ENCODE data around the gene UAP1.

DNA sequence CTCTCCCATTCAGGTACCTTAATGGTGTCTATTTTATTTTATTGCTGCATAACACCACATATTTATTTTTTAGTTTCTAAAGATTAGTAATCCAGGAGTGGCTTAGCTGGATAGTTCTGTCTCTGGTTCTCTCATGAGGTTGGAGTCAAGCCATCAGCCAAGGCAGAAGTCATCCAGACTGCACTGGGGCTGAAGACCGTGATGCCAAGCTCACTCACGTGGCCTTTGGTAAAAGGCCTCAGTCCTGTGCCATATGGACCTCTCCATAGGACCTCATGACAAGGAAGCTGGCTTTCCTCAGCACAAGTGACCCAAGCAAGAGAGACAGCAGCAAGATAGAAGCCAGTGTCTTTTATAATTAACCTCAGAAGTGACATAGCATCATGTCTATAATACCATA lies 47.8 kb downstream of the UAP1 start:
- TF ChIP-seq EZH2phosphoT487 (IDR thresholded peaks at IDR 0.05; ENCODE audit: borderline replicate concordance, low read depth, low read length), result no peak
- TF ChIP-seq CTCF (conservative IDR thresholded peaks at IDR 0.05; ENCODE audit: low read length), result no peak

Data from OCI-LY7 (cell line).